Activated CD4-positive, alpha-beta T cell treated with anti-CD3 and anti-CD28 coated beads for 48 hours (primary cell): ENCODE measurements around the gene CELA3B.
"Not testable (repeated sequence)": the region's sequence is repeated elsewhere in the genome, so short reads cannot be mapped to it uniquely, and the experiment has no call there.

ENCODE experiments used
- DNase-seq: peaks from one replicate; pipeline ENCODE4 v3.0.0-alpha.2; 2020

CELA3B gene

DNA sequence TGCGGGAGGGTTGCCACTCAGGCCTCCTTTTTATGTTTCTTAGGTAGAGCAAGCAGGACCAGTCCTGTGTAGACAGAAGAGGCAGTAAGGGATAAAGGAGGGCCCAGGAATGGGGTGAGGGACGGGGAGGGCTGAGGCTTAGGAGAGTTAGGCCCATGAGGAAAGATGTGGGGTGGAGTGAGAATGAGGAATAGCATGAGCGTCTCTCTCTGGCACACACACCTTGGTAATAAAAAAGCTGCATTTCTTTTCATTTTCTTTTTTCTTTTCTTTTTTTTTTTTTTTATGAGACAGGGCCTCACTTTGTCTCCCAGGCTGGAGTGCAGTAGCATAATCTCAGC is 32.1 kb upstream of the CELA3B start:
- DNase-seq, result no peak

- DNase-seq, result no peak
Measured at GRCh38 chr1:21946836-21947587, 29.8 kb upstream of the CELA3B start.

DNA sequence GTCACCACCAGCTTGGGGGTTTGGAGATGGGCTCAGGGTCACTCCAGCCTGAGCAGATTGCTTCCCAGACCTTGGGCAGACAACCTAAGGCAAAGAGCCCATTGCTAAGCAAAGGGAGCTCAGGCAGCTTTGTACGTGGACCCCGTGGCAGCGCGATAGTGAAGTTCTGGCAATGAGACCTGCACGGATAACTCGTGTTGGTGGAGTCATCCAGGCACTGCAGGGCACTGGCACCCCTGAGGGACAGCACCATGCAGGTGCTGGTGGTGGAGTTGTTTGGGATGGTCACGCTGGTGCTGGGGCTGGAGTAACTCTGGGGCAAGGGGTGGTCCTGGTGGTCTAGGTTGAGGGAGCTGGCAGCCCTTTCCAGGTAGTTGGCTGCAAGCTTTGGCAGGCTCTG is 26.1 kb upstream of the CELA3B start:
- no peak for DNase-seq

DNA sequence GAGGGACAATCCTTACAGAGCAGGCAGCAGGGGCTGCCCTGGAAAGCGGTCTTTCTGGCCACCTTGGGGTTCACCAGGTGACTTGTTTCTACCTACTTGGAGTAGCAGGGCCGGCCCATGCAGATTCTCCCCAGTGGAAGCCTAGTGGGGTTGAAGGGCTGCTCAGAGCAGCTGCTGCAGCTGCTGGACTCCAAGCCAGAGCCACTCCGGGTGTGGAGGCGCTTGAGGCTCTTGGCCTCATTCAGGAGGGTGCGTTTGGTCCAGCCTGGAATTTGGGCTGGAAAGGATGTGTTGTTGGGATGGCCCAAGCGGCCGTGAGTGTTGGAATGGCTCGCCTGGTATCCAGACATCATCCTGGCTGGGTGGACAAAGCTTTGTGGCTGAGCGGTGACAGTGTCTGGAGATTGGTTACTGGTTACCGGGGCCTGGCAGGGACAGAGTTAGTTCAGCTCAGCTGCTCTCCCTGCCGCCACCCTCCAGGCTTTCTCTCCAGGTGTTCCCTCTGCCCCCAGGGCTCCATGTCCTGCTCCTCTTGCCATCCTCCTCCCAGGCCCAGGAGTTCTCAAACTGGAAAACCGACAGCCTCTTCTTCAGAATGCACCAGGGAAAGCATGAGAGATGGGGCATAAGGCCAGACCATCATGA is 25.5 kb upstream of the CELA3B start:
- no peak for DNase-seq

DNA sequence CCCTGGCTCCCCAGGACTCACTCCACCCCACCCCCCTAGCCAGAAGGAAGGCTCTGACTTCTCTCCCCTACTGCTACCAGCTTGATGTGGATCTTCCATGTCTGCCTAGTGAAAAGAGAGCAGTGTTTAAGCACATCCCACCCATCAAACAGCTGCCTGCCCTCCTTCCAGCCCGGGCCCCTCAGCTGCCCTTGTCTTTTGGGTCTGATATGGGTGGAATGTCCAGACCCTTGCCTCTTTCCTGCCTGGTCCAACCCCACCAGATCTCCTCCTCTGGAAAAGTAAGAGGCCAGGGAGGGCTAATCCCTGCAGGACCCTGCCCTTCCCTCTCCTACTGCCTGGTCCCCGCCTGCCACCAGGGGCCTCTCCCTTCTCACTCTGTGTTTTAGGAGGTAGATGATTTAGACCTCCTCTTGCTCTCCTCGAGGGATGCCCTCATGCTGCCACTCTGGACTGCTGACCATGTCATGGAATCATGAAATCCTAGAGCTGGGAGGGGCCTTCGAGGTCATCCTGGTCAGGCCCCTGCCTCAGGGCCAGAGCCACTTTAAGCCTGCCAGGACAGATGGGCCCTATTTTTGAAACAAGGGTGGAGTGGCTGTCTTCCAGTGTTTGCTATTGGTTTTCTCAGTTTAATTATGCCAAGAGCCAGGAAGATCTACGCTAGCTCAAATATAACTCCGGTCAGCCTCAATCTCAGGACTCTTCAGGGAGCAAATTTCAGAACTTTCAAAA is 23.9 kb upstream of the CELA3B start:
- no peak for DNase-seq

DNA sequence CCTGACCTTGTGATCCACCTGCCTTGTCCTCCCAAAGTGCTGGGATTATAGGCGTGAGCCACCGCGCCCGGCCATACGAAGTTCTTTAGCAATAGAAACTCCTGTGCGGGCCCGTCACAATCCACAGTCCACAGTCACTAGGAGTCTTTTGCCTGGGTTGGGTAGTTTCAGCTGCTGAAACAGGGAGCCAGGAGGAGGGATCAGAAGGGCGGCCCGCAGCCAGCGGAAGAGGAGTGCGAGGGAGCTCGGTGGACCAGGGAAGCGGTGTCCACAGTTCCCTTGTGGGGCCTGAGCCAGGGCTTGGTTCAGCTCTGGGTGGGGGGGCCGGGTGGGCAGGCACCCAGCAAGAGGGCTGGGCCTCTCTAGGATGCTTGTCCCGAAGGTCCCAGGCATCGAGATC is 21.8 kb upstream of the CELA3B start:
- DNase-seq, result no peak

DNA sequence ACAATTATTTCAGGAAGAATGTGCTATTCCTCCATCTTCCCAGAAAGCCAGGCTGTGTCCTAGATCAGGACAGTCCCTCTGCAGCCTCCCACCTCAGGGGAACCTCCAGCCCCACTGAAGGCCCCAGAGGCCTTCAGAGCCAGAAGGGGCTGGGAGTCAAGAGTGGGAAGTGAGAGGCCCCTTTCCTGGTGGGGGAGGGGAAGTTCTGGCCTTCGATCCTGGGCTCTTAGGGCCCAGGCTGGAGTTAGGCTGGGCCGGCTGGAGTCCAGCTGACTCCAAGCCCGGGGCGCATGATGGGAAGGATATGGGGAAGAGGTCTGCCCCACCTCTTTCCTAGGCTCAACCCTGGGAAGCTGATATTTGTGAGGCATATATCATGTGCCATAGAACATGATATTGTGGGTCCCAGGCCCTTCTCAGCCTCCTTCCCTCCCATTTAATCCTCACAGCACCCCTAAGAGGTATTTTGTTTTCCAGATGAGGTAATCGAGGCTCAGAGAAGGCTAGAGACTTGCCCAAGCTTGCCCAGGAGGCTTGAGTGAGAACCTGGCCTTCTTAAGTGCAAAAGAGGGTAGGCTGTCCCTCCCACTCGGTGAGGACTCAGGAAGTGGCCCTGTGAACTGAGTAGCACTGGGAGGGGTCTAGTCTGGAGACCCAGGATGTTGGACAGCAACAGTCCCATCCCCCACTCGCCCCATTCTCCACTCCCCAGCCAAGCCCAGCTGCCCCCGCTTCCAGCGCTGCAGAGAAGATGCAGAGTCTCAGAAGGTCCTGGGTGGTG is 21.1 kb upstream of the CELA3B start:
- no peak for DNase-seq

GRCh38 chr1:21956720-21957552 is 19.9 kb upstream of the CELA3B start:
- peak; percentile 49 for DNase-seq

DNA sequence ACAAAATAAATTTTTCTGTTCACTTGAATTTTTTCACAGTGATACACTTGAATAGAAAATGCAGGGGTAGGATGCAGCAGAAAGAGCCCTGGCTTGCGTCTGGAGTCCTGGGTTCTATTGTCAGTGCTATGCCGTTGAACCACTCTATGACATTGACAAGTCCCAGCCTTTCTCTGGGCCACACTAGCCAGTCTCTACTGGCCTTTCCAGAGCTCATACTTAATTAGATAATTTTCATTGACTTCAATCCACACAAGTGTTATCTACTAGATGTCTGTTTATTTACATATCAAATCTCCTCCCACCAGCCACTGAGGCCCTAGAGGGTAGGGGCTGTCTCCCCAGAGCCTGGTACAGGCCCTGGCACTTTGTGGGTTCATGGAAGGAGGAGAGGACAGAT is 15.5 kb upstream of the CELA3B start:
- DNase-seq, result no peak

- no peak for DNase-seq
Measured at GRCh38 chr1:21961799-21962198, 15.0 kb upstream of the CELA3B start.

GRCh38 chr1:21963477-21964217 is 13.2 kb upstream of the CELA3B start:
- DNase-seq, result peak; percentile 89

DNA sequence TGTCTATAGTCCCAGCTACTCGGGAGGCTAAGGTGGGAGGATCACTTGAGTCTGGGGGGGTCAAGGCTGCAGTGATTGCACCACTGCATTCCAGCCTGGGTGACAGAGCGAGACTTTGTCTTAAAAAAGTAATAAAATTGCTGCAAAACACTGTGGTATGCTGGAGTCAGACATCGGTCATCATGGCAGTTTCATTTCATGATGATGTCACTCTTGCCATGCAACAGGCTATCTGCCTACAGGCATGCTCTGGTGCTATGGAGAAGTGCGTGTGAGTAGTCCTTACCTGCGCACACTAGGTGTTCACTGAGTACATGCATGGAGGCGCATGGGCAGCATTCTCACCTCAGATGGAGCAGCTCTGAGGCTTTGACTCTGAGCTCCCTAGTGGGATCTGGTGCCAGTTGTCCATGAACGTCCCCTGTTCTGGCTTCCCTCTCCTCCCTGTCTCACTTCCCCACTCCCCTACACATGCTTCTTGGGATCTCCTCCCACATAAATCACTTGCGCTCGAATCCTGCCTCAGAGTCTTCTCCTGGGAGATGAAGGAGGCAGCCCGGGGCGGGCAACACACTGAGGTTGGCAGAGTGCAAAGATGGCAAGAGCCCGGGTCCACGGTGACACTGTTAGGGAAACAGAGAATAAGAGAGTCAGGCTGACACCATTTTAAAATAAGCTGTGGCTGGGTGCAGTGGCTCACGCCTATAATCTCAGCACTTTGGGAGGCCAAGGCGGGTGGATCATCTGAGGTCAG is 10.4 kb upstream of the CELA3B start:
- no peak for DNase-seq

GRCh38 chr1:21967216-21967615 is 9.6 kb upstream of the CELA3B start:
- DNase-seq, result not testable (repeated sequence)

DNA sequence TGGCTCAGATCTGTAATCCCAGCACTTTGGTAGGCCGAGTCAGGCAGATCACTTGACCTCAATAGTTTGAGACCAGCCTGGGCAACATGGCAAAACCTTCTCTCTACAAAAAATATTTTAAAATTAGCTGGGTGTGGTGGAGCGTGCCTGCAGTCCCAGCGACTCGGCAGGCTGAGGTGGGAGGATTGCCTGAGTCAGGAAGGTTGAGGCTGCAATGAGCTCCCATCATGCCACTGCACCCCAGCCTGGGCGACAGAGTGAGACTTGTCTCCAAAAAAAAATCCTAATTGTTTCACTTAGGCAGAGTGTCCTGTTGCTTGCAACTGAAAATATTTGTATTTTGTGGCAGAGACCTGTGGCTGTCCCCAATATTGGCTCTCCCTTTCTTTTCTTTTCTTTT is 7.8 kb upstream of the CELA3B start:
- not testable (repeated sequence) for DNase-seq

DNA sequence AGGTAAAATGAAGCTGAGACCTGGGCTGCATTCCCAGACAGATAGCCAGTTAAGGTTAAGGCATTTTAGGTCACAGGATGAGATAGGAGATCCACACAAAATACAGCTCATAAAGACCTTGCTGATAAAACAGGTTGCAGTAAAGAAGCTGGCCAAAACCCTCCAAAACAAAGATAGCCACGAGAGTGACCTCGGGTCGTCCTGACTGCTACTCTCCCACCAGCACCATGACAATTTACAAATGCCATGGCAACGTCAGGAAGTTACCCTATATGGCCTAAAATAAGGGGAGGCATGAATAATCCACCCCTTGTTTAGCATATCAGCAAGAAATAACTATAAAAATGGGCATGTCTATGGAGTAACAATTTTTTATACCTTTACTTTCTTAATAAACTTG is 6.3 kb upstream of the CELA3B start:
- DNase-seq, result not testable (repeated sequence)

DNA sequence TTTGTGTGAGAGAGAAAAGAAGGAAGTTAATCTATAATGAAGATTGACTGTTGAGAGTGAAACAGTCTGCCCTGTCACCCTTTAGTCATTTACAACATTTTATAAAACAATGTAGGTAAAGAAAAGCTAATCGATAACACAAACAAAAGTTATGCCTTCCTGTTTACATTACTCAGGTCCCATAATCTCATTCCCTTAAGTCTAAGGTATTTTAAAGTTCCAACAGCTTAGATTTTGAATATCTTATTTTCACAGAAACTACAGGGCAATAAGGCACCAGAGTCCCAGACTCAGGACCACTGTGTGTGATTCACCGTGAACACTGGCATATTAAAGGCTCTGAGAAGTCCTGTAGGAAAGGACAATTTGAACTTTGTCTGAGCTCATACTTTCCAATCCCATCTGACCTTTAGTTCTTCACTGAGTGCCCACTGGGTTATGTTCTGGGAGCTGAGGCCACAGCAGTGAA is 3.8 kb upstream of the CELA3B start:
- DNase-seq, result not testable (repeated sequence)

DNA sequence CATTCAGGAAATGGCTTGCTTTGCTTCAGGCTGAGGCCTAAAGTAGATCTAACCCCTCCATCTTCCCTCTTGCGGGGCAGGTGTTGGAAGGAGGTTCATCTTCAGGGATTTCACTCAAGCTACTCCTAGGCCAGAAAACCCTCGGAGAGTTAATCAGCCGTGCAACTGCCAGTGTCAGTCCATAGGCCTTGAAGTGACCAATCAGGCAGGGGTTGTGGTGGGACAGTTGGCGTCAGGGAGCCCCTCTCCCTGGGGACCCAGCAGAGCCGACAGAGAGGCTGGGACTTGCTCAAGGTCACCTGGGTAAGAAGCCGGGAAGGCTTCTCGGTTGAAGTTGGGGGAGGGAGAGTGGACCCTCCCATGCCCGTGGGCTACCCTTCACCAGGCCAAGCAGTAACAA is 2.9 kb upstream of the CELA3B start:
- DNase-seq, result not testable (repeated sequence)

- DNase-seq, result not testable (repeated sequence)
Measured at GRCh38 chr1:21974699-21975098, 2.1 kb upstream of the CELA3B start.

- DNase-seq, result not testable (repeated sequence)
Measured at GRCh38 chr1:21975296-21975695, 1.5 kb upstream of the CELA3B start.

DNA sequence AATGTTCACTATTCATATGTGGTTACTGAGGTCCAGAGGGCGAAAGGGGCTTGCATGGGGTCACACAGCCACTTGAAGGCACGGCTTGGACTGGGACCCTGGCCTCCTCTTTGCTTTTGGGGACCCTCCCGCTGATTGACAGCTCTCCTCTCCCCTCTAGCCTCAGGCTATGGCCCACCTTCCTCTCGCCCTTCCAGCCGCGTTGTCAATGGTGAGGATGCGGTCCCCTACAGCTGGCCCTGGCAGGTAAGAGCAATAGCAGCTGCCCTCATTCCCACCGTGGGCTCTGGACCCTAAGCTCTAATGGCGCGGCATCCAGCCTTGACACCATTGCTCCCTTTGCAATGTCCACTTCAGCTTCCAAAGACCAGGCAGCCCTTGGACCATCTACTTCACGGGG is 1.4 kb downstream of the CELA3B start:
- not testable (repeated sequence) for DNase-seq
